Stimulated activated CD8-positive, alpha-beta memory T cell treated with anti-CD3 and anti-CD28 coated beads, Interleukin-4, amount 100 ng/mL, for 1 hour (primary cell): ENCODE data around the gene IL4.

Source experiments
- DNase-seq, 2 donors: peaks; one replicate each; pipeline ENCODE4 v3.0.0-alpha.2; 2020; ENCODE audit warnings: low read depth in 2 of 2, low spot score in 1 of 2

Gene IL4

DNA sequence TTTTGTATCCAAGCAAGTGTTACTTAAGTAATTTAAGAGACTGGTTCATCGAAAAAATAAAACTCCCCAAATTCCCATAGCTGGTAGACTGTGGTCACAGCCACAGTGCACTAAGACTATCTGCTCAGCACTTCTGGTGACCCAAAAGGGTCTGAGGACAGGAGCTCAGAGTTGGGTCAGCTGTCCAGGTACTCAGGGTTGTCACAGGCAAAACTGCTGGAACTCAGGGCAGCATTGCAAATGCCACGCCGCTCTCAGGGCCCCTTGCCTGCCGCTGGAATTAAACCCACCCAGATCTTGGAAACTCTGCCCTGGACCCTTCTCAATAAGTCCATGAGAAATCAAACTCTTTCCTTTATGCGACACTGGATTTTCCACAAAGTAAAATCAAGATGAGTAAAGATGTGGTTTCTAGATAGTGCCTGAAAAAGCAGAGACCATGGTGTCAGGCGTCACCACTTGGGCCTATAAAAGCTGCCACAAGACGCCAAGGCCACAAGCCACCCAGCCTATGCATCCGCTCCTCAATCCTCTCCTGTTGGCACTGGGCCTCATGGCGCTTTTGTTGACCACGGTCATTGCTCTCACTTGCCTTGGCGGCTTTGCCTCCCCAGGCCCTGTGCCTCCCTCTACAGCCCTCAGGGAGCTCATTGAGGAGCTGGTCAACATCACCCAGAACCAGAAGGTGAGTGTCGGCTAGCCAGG, 16.0 kb upstream of the IL4 start, which contains the start of gene IL13:
TSS of gene IL13 (plus strand) at position 498 of the 705 bp plus-strand sequence. CDS start at position 512, 14 bp downstream.
- no peak for DNase-seq

DNA sequence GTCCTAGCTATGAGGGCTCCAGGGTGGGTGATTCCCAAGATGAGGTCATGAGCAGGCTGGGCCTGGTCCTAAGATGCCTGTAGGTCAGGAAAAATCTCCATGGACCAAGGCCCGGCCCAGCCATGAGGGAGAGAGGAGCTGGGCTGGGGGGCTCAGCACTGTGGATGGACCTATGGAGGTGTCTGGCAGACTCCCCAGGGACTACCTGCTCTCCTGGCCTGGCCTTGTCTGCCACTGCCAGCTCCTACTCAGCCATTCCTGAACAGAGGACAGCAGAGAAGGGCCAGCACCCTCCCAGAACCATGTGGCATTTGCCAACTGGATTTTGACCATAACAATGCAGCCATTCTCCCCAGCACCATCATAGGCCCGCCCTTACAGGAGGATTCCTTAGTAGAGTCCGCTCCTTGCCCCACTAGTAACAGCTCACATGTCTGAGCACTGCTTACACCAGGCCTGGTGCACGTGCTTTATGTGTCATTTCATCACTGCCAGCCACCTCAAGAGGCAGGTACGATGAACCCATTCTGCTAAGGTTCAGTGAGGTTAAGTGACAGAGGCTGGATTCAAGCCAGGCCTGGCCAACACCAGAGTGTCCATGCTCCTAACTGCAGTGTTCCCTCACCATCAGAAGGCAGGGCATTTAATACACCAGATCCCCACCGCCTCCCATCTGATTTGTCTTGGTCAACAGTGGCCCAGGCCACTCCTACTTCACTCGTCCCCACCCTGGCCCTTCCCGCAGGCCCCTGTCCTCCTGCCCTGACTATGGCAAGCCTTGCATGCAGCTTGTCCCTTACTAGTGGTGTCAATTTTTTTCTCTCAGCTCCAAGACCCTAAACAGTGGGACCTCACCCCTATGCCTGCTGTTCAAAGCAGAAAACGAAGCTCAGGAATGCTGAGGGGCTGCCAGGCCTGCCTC, 15.1 kb upstream of the IL4 start:
- DNase-seq = no peak

DNA sequence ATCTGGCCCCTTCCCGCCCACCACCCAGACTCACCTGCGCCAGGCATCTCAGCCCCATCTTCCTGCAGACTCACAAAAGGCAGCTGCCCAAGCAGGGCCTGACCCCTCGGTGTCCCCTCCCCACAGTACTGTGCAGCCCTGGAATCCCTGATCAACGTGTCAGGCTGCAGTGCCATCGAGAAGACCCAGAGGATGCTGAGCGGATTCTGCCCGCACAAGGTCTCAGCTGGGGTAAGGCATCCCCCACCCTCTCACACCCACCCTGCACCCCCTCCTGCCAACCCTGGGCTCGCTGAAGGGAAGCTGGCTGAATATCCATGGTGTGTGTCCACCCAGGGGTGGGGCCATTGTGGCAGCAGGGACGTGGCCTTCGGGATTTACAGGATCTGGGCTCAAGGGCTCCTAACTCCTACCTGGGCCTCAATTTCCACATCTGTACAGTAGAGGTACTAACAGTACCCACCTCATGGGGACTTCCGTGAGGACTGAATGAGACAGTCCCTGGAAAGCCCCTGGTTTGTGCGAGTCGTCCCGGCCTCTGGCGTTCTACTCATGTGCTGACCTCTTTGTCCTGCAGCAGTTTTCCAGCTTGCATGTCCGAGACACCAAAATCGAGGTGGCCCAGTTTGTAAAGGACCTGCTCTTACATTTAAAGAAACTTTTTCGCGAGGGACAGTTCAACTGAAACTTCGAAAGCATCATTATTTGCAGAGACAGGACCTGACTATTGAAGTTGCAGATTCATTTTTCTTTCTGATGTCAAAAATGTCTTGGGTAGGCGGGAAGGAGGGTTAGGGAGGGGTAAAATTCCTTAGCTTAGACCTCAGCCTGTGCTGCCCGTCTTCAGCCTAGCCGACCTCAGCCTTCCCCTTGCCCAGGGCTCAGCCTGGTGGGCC, 13.9 kb upstream of the IL4 start:
- no peak for DNase-seq

DNA sequence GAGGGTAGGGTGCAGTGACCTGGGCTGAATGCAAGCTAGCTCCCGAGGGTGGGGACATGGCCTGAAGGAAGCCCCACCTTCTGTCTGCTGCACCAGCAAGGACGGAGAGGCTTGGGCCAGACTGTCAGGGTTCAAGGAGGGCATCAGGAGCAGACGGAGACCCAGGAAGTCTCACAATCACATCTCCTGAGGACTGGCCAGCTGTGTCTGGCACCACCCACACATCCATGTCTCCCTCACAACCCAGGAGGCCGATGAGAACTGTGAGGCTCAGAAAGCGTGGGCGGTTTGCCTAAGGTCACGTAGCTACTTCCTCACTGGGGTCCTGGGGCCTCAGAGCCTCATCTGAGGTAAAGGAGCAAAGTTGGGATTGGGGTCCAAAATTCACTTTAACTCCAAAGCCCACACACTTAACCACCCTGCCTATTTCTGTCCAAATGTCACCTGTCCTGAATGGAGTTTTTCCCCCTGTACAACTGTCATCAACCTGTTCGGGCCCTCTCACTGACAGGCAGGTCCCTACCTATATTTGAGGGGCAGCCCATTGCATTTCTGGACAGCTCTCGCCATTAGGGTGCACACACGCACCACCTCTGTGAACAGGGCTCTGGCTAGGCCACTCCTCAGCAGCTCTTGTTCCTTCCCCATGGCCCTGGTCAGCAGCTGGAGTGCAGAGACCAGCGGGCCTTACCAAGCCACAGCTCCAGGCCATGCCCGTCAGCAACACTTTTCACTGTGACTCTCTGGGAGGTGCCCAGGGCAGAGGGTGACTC, 12.4 kb upstream of the IL4 start:
- no peak for DNase-seq

DNA sequence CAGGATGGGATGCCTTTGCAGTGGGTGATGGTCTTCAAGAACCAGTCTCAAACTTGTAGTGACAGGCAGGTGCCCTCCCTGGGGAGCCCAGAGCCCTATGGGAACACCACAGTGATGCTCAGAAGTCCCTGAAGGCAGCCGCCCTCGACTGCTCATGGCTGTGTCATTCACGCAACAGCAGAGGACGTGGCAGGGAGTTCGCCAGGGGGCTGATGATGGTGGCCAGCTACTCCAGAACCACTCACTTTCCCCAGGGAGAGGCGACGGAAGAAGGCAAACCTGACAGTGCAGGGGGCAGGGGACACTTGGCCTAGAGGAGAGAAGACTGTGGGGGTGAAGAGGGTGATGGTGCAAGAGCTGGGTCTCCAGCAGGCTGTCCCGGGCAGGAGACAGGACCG, 11.8 kb upstream of the IL4 start:
- DNase-seq = no peak

DNA sequence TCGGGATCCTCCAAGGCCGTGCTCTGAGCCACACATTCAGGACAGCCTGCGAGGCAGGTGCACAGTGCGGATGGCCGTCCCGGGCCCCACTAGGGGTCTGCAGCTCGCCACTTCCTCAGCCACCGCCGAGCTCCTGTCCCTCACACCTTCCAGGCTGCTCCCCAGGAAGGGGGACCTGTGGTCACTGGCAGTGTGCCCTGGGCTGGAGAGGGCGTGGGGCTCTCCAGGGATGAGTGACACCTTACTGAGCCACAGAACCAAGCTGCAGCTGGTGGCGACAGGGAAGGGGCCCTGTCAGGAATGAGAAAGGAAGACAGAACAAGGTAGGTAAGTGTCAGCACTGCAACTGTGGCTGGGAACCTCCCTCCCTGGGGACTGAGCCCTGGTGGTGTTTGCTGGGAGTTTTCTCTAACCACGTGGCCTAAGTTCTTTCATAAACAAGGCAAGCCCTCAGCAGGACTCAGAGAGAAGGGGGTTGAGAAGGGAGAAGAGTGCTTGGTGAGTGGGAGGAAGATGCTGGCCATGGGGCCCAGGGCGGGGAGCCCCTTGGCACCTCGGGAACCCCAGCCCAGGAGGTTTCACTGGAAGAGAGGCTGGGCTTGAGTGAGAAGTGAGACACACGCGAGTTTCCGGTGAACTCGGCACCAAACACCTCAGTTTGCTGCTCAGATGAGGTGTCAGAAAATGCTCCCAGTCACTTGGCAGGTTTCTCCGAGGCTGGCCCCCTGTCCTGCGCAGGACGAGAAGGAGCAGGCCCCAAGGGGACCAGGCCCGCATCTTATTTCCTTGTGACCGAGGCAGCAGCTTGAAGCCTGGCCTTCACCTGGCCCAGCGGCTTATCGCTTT, 10.6 kb upstream of the IL4 start:
- no peak for DNase-seq

DNA sequence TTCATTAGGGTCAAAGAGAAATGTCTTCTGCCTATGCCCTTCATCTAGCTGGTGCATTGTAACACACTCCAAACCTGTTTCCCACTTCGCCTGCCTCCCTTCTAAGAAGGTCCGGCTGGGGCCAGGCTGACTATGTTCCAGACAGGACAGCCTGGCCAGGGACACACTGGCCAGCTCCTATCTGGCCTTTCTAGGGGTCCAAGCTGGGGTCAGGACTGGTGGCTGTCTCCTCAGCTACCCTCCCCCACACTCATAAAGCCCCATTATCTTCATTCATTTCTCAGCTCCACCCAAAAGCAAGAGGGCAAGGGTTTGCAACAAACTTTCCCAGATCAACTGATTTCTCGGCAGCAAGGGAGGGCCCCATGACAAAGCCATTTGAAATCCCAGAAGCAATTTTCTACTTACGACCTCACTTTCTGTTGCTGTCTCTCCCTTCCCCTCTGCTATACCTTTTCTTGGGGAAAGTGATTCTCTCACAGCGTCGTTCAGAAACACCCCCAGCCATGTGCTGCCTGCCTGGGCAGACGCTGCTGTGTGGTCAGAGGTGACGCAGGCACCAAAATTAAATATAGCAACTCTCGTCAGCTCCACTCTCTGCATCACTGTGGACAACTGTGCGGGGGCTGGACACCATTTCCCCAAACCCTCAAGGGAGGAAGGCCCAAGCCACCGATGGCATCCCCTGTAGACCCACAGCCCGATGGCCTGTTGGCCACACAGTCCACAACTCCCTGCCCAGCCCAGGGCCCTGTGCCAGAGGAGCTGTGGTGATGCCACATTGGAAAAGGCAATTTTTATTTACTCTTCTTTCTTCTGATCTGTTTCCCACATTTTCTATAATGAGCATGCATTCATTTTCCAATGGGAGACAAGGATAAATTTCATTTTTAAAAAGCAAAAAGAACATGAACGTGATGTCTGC, 9.8 kb upstream of the IL4 start:
- DNase-seq = no peak

DNA sequence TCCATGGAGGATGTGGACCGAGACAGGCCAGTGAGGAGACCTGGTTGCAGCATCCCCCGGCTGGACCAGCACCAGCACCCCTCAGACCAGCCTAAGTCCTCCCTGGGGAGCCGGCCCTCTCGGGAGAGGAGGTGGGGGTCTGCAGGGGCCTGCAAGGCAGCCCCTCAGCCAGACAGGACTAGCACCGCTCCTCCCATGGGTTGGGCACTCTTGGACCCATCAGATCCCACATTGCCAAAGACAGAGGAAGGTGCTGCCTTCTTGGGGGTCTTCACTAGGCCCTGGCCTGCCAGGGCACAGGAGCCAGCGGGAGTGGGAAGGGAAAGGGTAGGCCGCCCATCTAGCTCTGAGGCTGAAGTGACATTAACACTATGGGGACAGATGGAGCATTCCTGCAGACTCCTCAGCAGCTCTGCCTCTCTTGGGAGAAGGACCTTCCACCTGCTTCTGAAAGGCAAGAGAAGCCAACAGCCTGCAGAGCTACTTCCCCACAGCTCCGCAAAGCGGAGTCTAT, 9.0 kb upstream of the IL4 start:
- DNase-seq = no peak

DNA sequence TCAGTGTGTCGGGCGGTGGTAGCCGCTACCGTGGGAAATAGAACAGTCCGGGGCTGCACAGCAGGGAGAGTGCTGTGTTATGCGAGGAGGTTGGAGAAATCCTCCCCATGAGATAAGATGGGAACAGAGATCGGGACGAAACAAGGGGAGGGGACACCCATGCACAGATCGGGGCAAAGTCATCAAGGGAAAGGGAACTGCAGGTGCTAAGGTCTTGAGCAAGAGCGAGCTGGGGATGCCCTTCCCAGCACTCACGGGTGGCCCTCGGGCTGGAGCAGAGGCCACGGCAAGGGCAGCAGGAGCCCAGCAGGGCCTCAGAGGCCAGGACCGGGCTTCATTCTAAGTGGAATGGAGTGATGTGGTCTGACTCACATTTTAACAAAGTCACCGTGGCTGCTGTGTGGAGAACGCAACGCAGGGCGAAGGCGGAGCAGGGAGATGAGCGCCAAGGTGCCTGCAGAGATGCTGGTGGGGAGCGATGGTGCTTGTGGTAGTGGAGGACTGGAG, 8.2 kb upstream of the IL4 start:
- DNase-seq = no peak

DNA sequence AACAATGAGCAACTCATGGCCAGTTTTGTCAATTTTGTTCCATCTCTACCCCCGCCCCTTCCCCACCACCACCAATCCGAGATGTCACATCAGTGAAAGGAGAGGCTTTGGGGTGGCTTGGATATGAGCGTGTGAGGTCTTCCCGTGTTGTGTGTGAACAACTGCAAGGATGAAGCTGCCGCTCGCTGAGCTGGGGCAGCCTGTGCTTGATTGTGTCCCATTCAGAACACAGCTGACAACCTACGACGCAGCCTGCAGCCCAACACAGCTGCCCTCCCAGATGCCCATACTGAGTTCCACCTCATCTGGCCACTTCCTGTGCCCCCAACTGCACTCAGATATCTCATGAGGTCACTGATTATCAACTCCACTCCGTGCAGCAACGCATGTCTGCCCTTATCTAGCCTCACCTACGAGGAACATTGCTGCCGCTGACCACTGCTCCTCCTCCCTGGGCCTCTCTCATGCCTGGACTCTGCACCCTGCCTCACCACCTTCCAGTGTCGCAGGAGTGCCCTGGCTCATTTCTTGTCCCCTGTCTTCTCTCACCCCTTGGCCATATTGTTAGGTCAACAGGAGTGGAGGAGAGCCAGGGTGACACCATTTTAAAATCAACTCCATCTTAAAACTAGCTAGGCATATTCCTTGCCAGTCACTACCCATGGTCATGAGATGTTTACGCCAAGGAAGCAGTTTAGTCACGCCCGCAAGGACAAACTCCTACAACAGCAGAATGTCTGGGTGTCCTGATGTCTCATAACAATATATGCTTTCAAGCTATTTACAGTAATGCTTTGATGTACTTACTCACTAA, 7.3 kb upstream of the IL4 start:
- DNase-seq = no peak

DNA sequence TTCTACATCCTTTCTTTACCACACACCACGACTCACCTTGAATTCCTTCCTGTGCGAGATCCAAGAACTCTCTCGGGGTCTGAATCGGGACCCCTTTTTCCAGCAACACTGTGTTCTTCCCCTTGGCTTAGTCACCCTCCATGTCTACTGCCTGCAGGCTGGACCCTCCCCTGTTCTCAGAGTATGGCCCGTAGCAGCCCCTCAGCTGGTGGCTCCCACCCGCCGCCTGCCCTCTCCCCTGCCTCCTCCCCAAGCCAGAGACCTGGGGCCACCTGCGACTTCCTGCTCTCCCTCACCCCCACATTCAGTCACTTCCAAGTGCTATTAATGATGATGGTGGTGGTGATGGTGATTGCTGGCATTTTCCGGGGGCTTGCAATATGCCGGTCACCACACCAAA, 6.5 kb upstream of the IL4 start:
- no peak for DNase-seq

DNA sequence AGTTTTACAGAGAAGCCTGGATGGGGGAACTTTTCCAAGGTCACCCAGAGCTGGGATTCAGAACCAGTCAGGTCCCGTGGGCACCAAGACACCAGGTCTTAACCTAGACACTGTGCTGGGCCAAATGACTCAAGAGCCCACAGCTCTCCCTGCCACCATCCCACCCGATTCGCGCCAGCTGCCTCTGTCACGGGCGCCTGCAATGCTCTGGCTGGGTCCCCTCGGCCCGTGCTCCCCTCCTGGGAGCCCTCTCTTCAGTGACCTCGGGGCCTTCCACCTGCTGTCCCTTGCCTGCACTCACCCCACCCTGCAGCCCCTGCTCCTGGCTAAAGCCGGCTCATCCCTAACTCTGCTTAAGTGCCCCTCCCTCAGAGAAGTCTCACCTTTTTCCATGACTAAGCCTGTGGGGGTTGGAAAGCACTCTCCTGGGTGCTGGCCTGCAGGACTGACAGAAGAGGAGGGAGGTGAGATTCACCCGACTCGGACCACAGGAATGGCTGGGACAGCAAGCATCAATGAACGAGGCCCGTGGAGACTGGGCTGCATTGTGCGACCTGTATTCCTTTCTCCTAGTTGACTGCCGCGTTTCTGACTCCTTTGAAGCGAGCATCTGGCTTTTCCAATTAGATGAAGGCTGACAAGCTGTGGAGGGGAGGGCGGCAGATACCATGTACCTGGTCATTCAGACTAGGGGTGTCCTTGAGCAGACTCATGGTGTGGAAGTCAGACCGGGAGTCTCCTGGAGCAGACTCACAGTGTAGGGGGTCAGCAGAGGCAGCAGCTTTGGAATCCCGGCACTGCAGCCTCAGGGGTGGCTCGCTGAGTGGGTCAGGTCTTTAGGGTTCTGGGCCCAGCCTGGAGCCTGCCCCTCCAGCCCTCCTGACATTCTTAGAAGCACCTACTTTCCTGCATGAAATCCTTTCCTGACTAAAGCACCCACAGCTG, 5.8 kb upstream of the IL4 start:
- no peak for DNase-seq

DNA sequence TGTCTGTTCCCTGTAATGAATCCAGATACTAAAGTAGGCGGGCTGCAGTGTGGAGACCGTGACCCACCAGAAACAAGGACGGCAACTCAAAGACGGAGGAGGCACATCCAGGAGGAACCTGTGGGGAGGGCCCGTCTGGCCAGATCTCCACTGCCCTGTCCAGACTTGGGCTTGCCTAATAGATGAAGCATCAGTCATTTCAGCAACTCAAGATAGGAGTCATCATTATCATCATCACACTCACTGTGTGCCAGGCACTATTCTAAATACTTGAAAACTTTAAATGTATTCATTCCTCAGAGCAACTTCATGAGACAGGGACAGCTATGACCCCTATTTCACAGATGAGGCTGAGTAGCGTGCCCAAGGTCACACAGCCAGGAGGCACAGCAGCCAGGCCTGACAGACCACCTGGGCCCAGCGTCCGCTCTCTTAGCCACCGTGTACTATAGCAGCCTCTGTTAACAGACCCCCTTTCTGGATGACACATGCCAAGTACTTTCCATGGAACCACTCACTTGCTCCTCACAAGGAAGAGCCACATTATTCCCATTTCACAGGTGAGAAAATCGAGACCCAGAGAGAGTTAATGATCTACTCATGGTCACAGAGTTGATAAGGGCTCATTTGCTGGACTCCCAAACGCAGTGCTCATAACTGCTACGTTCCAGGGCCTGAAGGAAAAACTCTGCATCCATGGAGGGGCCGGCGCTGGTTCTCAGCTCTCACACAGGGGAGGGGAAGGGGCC, 4.9 kb upstream of the IL4 start:
- no peak for DNase-seq

DNA sequence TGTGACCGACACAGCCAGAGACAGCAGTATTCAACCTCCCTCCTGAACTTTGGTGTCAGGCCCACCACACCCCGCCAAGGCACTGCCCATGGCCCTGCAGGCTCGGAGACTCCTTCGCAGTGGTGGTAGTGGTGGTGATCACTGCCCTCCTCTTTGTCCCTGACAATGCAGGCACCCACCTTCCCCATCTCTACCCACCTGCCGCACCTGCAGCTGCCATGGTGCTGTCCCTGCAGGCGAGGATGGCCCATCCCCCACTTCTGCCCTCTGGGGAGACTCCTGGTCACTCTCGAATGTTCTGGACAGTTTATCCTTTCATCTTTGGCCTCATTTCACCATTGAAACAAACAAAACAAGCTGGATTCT, 4.4 kb upstream of the IL4 start:
- DNase-seq = no peak

DNA sequence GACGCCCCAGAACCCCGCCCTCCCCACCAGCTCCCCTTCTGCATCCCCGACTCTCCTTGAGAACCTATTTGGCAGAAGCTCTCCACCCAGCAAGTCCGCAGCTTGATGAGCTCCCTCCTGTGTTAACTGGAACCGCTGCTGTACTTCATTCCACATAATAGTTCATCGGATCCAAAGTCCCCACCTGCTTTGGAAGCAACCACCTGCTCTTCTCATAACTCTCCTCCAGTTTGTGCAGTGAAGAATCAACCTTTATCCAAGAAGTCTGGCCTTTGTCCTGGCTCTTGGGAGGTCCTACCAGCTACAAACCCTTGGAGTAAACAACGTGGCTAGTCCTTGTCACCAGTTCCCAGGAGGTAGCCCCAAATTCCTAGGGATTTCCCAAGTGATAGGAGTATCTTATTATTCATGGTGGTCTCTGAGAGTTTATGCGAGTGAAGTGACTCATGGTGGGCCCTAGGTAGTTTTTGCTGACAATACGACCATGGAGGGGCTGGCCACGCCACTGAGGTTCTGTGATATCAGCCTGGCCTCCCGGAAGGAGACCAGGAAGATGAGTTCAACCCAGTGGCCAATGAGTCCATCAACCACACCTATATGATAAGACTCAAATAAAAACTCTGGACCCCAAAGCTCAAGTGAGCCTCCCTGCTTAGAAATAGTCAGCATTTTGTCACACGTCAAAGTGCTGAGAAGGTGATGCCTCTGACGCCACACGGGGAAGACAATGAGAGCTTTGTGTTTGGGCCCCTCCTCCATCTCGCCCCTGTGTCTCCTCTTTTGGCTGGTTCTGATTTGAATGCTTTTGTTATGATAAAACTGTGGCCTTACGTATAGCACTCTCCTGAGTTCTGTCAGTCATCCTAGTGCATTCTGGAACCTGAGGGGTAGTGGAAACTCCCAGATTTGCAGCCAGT, 3.6 kb upstream of the IL4 start:
- no peak for DNase-seq
